ENCODE results near the gene SLC30A2.
A peak's percentile ranks its signal among the peaks of the same experiment; 100 is the strongest.

The SLC30A2 gene

DNA sequence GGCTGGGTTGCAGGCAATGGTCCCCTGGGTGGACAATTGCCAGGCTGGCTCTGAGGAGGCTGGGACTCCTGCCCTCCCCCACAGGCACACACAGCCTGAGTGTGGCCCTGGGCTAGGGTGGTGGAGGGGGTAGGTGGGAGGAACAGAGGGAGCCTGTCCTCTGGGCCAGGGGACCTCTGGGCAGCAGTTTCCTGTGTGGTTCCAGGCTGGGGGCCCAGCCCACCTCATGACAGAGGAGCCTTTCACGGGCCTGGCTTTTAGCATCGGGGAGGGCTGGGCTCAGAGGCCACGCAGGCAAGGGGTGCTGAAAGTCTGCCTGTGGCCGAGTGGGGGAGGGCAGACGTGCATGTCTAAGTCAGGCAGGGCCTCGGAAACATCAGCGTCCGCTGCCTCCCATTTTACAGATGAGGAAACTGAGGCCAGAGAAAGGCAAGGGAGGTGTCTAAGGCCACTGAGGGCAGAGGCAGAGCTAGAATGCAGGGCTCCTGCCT is 17.4 kb downstream of the SLC30A2 start:
- no peak for DNase-seq (ENCODE audit: low read depth)
- H3K4me3 ChIP-seq (ENCODE audit: low read depth, low read length) = no peak overlapping the region

DNA sequence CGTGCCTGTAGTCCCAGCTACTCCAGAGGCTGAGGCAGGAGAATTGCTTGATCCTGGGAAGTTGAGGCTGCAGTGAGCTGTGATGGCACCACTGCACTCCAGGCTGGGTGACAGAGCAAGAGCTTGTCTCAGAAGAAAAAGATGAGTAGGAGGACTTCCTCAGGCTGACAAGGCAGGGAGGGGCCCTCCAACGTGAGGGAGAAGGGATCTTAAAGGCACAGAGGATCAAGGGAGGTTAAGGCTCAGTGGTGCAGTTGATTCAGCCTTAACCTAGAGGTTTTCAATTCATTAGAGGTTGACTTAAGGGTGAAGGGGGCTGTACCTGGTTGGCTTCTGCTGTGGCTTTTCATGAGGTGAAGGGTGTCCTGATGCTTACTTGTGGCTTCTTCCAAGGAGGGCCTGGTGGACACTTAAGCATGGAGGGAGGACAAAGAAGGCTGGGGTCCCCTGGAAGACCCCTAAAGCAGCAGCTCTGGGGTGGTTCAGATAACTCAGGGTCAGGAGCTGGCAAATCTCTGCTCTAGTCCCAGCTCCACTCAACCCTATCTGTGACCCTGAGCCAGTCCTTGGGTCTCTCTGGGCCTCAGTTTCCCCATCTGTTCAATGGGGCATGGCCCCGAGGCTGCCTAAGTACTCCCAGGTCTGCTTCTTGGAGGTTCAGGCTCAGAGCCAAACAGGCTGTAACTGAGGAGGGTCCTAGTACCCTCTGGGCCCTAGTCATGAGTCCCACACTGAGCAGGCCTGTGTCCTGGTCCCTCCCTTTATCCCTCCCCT is 18.0 kb downstream of the SLC30A2 start:
- no peak for DNase-seq (ENCODE audit: low read depth)
- no peak overlapping the region for H3K4me3 ChIP-seq (ENCODE audit: low read depth, low read length)

DNA sequence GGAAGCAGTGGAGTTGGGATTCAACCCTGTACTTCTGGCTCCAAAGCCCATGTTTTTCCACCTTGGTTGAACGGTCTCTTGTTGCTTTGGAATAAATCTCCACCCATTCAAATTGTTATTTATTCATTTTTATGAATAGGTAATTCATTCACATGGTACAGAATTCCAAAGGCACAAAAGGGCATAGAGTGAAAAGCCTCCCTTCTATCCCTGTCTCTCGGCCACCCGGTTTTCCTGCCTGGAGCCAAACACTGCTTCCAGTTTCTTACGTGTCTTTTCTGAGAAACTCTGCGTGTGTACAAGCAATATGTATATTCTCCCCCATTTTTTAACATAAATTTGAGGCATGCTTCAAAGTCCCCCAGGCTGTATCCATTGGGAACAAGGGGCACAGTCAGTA is 20.4 kb downstream of the SLC30A2 start:
- no peak overlapping the region for H3K4me3 ChIP-seq (ENCODE audit: low read depth, low read length)
- no peak for DNase-seq (ENCODE audit: low read depth)

DNA sequence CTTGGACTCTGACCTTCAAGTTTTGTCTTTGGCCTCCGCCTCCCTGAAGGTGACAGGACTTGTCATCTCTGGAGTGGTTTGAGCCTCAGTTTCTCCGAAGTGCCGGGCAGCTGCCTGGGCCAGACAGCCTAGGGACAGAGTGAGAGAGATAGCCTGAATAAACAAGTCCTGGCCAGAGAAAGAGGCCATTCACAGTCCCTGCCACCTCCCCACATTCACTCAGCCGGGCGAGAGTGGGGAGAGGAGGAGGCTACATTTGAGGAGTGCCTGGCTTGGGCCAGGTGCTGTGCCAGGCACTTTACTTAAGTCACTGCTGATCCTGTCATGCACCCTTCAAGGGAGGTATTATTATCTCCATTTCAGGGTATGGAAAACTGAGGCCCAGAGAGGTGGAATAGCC is 20.9 kb downstream of the SLC30A2 start:
- no peak for DNase-seq (ENCODE audit: low read depth)
- H3K4me3 ChIP-seq (ENCODE audit: low read depth, low read length) = no peak overlapping the region

GRCh38 chr1:26023826-26024225 is 22.1 kb downstream of the SLC30A2 start:
- no peak overlapping the region for H3K4me3 ChIP-seq (ENCODE audit: low read depth, low read length)
- DNase-seq (ENCODE audit: low read depth) = no peak

DNA sequence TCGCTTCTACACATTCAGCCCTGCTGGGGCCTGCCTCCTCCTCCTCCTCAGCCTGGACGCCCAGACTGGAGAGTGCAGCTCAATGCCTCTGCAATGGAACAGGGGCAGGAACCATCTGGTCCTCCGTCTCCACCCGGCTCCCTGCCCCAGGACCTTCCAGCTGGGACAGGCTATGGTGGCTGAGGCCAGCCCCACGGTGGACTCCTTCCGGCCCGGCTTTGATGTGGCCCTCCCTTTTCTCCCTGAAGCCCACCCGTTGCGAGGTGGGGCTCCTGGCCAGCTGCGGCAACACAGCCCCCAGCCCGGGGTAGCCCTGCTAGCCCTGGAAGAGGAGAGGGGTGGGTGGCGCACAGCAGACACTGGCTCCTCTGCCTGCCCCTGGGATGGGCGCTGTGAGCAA is 22.9 kb downstream of the SLC30A2 start:
- no peak for DNase-seq (ENCODE audit: low read depth)
- H3K4me3 ChIP-seq (ENCODE audit: low read depth, low read length) = no peak overlapping the region

- H3K4me3 ChIP-seq (ENCODE audit: low read depth, low read length) = no peak overlapping the region
These were observed 23.5 kb downstream of the SLC30A2 start for GRCh38 chr1:26022404-26022779.

GRCh38 chr1:26021647-26022403 is 24.1 kb downstream of the SLC30A2 start, which contains the start of gene EXTL1:
Gene EXTL1 (plus strand): TSS chr1:26021775. CDS start chr1:26022647, 872 bp downstream.
- peak within 1 kb of the TSS; percentile 39 for H3K4me3 ChIP-seq (ENCODE audit: low read depth, low read length)
- no peak for DNase-seq (ENCODE audit: low read depth)

More at GRCh38 chr1:26022404-26022779, 23.5 kb downstream of the SLC30A2 start:
- DNase-seq (ENCODE audit: low read depth) = no peak

- H3K4me3 ChIP-seq (ENCODE audit: low read depth, low read length) = no peak overlapping the region
- no peak for DNase-seq (ENCODE audit: low read depth)
These were observed 24.8 kb downstream of the SLC30A2 start for GRCh38 chr1:26020941-26021646.

DNA sequence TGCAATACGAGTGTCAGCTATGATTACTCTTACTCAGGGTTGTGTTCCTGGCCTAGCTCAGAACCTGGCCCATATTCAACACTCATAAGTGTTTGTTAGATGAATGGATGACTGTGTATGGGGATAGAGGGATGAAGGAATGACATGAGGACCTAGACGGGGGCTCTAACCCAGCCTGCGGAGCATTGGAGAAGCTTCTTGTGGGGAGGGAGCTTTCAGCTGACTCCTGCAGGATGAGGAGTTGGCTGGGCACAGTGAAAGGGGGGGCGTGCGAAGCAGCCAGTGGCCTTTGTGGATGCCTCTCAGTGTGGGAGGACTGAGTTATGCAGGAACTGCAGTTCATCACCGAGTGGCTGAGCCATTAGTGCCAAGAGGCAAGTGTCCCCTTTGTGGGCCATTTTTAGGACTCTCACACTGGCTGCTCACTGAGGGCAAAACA is 25.6 kb downstream of the SLC30A2 start:
- H3K4me3 ChIP-seq (ENCODE audit: low read depth, low read length) = no peak overlapping the region
- no peak for DNase-seq (ENCODE audit: low read depth)

- no peak for DNase-seq (ENCODE audit: low read depth)
- no peak overlapping the region for H3K4me3 ChIP-seq (ENCODE audit: low read depth, low read length)
These were observed 26.1 kb downstream of the SLC30A2 start for GRCh38 chr1:26019641-26020315.

DNA sequence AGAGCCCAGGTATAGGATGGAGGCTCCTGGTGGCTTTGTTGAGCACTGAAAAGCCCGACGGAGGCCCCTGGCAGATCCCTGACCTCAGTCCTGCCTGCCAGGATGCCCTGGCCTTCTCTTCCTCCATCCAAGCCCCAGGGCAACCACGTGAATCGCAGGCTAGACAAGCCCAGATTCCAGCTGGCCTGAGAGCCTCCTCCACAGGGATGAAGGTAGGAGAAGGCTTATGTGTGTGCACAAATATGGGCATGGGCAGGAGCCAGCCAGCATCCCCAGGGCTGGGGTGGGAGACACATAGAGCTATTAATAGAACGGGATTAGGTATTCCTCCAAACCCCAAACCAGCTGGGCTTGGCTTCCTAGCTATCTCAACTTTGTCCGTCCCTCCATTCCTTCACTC is 28.3 kb downstream of the SLC30A2 start:
- DNase-seq (ENCODE audit: low read depth) = no peak
- H3K4me3 ChIP-seq (ENCODE audit: low read depth, low read length) = no peak overlapping the region

GRCh38 chr1:26016953-26017545 is 28.9 kb downstream of the SLC30A2 start:
- no peak overlapping the region for H3K4me3 ChIP-seq (ENCODE audit: low read depth, low read length)
- DNase-seq (ENCODE audit: low read depth) = no peak

DNA sequence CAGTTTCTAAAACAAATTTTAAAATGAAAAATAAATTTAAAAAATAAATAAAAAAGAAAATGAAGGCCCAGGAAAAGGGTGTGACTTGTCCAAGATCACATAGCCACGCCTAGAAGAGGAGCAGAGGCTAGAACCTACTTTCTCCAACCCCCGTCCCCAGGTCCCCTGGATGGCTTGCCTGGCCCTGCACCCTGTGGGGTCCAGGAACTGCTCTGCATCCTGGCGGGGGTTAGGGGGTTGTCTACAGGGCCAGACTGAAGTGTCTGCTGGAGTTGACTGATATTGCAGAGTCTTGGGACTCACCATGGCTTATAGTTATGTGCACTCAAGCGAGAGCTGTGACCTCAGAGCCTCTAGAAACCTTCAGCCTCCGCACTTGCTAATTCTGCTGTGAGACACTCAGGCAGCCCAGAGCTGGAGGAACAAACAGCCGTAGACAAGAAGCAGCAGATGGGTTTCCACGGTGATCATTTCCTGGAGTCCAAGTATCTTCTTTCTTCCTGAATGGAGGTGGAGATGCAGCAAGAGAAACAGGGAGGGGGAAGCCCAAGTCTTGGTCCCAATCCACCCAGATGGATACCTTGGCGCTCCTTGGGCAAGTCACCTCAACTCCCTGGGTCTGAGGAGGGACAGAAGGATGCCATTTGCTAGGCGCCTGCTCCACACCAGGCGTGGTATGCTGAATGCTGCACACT is 29.5 kb downstream of the SLC30A2 start:
- DNase-seq (ENCODE audit: low read depth) = no peak
- no peak overlapping the region for H3K4me3 ChIP-seq (ENCODE audit: low read depth, low read length)

DNA sequence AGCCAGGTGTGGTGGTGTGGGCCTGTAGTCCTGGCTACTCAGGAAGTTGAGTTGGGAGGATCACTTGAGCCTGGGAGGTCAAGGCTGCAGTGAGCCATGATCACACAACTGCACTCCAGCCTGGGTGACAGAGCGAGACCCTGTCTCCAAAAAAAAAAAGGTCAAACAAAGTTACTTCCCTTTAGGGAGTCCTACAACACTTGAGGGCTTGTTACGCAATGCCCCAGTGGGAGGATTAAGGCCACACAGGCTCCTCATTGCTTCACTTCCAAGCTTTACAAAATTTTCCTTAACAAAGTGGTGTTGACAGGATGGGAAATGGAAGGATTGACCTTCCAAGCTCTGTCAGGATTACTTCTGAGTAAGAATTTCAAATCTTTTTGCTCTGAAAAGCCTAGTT is 30.6 kb downstream of the SLC30A2 start:
- no peak overlapping the region for H3K4me3 ChIP-seq (ENCODE audit: low read depth, low read length)

DNA sequence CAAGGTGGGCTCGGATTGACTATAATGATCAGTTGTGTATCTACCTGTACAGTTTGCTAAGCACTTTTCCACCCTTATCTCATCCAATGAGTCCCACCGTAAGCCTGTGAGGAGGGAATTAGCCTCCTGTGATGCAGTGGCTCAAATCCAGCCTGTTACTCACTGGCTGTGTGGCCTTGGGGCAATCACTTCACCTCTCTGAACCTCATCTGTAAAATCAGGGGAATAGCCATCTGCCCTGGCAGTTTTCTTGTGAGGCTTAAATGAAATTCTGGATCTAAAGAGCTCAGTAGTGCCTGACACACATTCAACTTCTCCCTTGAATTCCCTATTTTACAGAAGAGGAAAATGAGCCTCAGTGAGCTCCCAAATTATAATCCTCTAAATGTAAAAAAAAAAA is 31.7 kb downstream of the SLC30A2 start:
- H3K4me3 ChIP-seq (ENCODE audit: low read depth, low read length) = no peak overlapping the region
- no peak for DNase-seq (ENCODE audit: low read depth)

More for the DNA sequence above, 30.6 kb downstream of the SLC30A2 start:
- peak; percentile 60 for DNase-seq (ENCODE audit: low read depth)

GRCh38 chr1:26012864-26013263 is 33.1 kb downstream of the SLC30A2 start:
- no peak for DNase-seq (ENCODE audit: low read depth)

DNA sequence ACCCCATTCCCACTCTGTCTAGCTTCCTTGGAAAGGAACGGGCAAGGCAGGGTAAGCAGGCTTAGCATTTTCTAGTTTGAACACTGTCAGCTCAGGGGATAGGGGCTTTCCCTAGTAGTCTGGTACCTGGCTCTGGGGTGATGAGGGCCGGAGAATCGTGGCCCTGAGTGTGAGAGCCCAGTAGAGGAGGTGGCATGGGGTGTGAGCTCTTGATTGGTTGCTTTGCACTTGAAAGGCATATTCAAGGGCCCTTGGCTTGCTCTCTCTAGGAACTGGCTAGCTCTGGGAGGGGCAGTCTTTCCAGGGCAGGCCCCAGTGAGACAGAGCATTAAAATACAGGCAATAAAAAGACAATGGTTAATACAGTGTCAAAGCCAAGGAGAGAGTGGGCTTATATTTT is 35.1 kb downstream of the SLC30A2 start:
- no peak for DNase-seq (ENCODE audit: low read depth)
- H3K4me3 ChIP-seq (ENCODE audit: low read depth, low read length) = no peak overlapping the region

More at GRCh38 chr1:26012864-26013263, 33.1 kb downstream of the SLC30A2 start:
- H3K4me3 ChIP-seq (ENCODE audit: low read depth, low read length) = no peak overlapping the region
